ENCODE data around the gene C1orf116. TPM values are rescaled to one million over a fixed set of nuclear protein-coding genes. Genes with fewer than 3 reads are reported as not detected.

The C1orf116 gene
- total and polyA plus RNA-seq, 4 donors: 0.27 to 0.79 (median 0.46) TPM

DNA sequence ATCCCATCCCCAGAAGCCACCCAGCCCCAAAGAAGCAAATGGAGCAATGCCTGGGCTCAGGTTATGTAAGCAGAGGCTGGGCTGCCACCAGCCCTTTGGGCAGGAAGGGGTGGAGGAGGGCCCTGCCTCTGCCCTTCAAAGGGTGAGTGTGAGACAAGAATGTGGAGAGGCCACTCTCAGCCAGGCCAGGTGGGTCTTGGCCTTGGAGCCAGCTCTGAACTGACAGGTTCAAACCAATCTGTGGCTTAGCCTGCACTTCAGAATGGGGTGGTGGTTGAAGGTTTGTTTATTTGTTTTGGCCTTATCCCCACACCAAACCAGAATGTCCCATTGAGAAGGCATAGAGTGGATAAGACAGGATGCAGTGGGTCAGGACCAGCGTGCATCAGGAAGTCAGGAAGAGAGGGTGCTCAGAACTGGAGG, 29.8 kb downstream of the C1orf116 start:
- Histone ChIP-seq H3K9ac (ENCODE audit: low read depth in 1 of 2, low read length in 2 of 2) (no peak overlapping the region), H3K36me3 (ENCODE audit: control insufficient read depth in 4 of 4, insufficient read depth in 3 of 4, low read depth in 1 of 4, low read length in 3 of 4) (no peaks in the 10 kb centered on the region), H3K4me1 (ENCODE audit: control insufficient read depth in 4 of 4, insufficient read depth in 4 of 4, low read length in 3 of 4) (peaks cover 5 to 16% (median 11%) of the 10 kb centered on the region in 4 donors), H3K27me3 (ENCODE audit: control insufficient read depth in 4 of 4, insufficient read depth in 4 of 4, low read length in 3 of 4) (no peaks in the 10 kb centered on the region), H3K4me3 (ENCODE audit: low read depth in 1 of 3, low read length in 3 of 3) (no peak overlapping the region), H3K27ac (ENCODE audit: low read depth in 1 of 2, low read length in 2 of 2) (no peak overlapping the region), H3K9me3 (ENCODE audit: control insufficient read depth in 4 of 4, low read length in 3 of 4) (no peaks in the 10 kb centered on the region)
- 72% methylated on average over 1 of the region's 1 CpG for WGBS
- TF ChIP-seq NR2F2 (IDR thresholded peaks at IDR 0.05) (no peak), HNF4G (IDR thresholded peaks at IDR 0.05) (no peak), EGR1 (IDR thresholded peaks at IDR 0.05; ENCODE audit: low read depth in 2 of 2) (no peak), FOXA1 (IDR thresholded peaks at IDR 0.05) (no peak), RXRA (IDR thresholded peaks at IDR 0.05) (no peak)
- DNase-seq (ENCODE audit: low spot score): no peak

DNA sequence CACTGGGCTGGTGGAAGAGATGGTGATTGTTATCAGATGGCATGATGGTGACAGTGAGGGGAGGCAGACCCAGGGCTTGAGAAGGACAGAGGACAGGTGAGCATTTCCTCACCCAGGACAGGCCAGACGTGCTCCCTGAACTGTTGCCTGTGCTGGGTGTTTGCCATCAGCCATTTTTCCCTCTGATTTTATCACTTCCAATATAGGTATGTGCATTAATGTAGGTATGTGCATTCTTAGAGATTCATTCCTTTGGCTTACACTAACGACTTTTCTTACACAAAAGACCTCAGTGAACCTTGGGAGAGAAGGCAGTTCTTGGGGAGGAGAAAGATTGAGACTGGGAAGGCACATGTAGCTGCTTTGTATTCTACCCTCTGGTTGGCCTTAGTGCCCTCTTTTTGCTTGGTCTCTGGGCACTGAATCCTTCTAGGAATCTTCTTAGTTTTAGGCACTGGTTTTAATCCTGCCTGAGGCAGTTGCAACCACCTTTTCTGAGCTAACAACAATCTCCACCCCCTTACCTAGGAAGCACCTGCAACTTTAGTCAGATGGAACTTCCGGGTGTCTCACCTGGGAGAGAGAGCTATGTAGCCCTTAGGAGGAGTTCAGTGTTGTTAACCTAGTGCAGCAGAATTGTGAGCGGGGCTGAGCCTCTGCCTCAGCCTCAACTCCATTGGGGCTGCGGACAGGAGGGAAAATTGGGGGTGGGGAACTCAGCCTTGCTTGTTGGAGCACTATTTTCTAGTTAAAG, 30.9 kb downstream of the C1orf116 start:
- no peaks in the 10 kb centered on the region for H3K27me3 ChIP-seq (ENCODE audit: control insufficient read depth in 4 of 4, insufficient read depth in 4 of 4, low read length in 3 of 4)
- H3K4me1 ChIP-seq (ENCODE audit: control insufficient read depth in 4 of 4, insufficient read depth in 4 of 4, low read length in 3 of 4): peaks cover 5 to 16% (median 11%) of the 10 kb centered on the region in 4 donors
- no peaks in the 10 kb centered on the region for H3K36me3 ChIP-seq (ENCODE audit: control insufficient read depth in 4 of 4, insufficient read depth in 3 of 4, low read depth in 1 of 4, low read length in 3 of 4)
- H3K9me3 ChIP-seq (ENCODE audit: control insufficient read depth in 4 of 4, low read length in 3 of 4): no peaks in the 10 kb centered on the region
- TF ChIP-seq FOXA1 (IDR thresholded peaks at IDR 0.05) (no peak), NR2F2 (IDR thresholded peaks at IDR 0.05) (no peak), GABPA (IDR thresholded peaks at IDR 0.05 in 1 of 2, conservative IDR thresholded peaks at IDR 0.05 in 1 of 2) (no peak), RAD21 (IDR thresholded peaks at IDR 0.05) (no peak), RXRA (IDR thresholded peaks at IDR 0.05) (no peak), YY1 (IDR thresholded peaks at IDR 0.05) (no peak)
- TF ChIP-seq, protein P1, sequence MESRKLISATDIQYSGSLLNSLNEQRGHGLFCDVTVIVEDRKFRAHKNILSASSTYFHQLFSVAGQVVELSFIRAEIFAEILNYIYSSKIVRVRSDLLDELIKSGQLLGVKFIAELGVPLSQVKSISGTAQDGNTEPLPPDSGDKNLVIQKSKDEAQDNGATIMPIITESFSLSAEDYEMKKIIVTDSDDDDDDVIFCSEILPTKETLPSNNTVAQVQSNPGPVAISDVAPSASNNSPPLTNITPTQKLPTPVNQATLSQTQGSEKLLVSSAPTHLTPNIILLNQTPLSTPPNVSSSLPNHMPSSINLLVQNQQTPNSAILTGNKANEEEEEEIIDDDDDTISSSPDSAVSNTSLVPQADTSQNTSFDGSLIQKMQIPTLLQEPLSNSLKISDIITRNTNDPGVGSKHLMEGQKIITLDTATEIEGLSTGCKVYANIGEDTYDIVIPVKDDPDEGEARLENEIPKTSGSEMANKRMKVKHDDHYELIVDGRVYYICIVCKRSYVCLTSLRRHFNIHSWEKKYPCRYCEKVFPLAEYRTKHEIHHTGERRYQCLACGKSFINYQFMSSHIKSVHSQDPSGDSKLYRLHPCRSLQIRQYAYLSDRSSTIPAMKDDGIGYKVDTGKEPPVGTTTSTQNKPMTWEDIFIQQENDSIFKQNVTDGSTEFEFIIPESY (IDR thresholded peaks at IDR 0.05): no peak
- H3K9ac ChIP-seq (ENCODE audit: low read depth in 1 of 2, low read length in 2 of 2): no peak overlapping the region
- DNase-seq (ENCODE audit: low spot score): no peak
- WGBS: 86% methylated on average over 5 of the region's 5 CpGs
- H3K27ac ChIP-seq (ENCODE audit: low read depth in 1 of 2, low read length in 2 of 2): no peak overlapping the region
- H3K4me3 ChIP-seq (ENCODE audit: low read depth in 1 of 3, low read length in 3 of 3): no peak overlapping the region

DNA sequence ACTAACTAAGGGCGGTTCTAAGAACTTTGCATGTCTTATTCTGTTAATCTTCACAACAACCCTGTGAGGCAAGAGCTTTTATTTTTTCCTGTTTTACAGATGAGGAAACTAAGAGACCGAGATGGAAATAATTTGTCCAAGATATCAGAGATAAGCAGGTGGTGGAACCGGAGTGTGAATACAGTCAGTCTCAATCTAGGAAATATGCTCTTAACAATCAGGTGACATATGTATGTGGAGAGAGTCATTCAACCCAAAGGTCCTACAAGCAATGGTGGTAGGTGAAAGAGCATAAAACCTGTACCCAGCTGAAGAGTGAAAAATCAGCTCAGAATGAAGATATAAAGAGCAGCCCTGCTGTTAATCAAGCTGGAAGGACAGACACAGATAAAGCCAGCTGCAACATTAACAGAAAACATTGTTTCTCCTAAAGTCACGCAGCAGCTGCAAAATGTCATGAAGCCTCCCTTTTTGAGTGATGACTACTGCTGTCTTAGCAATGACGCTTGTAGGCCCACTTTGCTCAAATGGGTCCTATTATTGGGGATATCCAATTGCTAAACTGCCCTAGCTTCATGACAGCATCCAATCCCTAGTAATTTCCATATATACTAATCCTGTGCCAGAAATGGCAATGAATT, 31.8 kb downstream of the C1orf116 start:
- no peak overlapping the region for H3K27ac ChIP-seq (ENCODE audit: low read depth in 1 of 2, low read length in 2 of 2)

DNA sequence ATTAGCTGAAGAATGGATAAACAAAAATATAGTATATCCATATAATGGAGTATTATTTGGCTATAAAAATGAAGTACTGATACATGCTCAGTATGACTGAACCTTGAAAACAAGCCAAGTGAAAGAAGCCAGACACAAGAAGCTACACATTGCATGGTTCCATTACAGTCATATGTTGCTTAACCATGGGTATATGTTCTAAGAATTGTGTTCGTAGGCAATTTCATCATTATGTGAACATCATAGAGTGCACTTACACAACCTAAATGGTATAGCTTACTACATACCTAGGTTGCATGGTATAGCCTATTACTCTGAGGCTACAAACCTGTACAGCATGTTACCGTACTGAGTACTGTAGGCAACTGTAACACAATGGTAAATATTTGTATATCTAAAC, 33.7 kb downstream of the C1orf116 start:
- Histone ChIP-seq H3K9ac (ENCODE audit: low read depth in 1 of 2, low read length in 2 of 2) (no peak overlapping the region), H3K27me3 (ENCODE audit: control insufficient read depth in 4 of 4, insufficient read depth in 4 of 4, low read length in 3 of 4) (no peaks in the 10 kb centered on the region), H3K9me3 (ENCODE audit: control insufficient read depth in 4 of 4, low read length in 3 of 4) (no peaks in the 10 kb centered on the region), H3K27ac (ENCODE audit: low read depth in 1 of 2, low read length in 2 of 2) (no peak overlapping the region), H3K4me3 (ENCODE audit: low read depth in 1 of 3, low read length in 3 of 3) (no peak overlapping the region), H3K4me1 (ENCODE audit: control insufficient read depth in 4 of 4, insufficient read depth in 4 of 4, low read length in 3 of 4) (no peaks in the 10 kb centered on the region), H3K36me3 (ENCODE audit: control insufficient read depth in 4 of 4, insufficient read depth in 3 of 4, low read depth in 1 of 4, low read length in 3 of 4) (no peaks in the 10 kb centered on the region)
- TF ChIP-seq TAF1 (conservative IDR thresholded peaks at IDR 0.05): no peak
- TF ChIP-seq RAD21 (IDR thresholded peaks at IDR 0.05): no peak
- TF ChIP-seq EGR1 (IDR thresholded peaks at IDR 0.05; ENCODE audit: low read depth in 2 of 2): no peak
- TF ChIP-seq, protein P2, sequence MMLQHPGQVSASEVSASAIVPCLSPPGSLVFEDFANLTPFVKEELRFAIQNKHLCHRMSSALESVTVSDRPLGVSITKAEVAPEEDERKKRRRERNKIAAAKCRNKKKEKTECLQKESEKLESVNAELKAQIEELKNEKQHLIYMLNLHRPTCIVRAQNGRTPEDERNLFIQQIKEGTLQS (IDR thresholded peaks at IDR 0.05): no peak
- TF ChIP-seq, protein P3, sequence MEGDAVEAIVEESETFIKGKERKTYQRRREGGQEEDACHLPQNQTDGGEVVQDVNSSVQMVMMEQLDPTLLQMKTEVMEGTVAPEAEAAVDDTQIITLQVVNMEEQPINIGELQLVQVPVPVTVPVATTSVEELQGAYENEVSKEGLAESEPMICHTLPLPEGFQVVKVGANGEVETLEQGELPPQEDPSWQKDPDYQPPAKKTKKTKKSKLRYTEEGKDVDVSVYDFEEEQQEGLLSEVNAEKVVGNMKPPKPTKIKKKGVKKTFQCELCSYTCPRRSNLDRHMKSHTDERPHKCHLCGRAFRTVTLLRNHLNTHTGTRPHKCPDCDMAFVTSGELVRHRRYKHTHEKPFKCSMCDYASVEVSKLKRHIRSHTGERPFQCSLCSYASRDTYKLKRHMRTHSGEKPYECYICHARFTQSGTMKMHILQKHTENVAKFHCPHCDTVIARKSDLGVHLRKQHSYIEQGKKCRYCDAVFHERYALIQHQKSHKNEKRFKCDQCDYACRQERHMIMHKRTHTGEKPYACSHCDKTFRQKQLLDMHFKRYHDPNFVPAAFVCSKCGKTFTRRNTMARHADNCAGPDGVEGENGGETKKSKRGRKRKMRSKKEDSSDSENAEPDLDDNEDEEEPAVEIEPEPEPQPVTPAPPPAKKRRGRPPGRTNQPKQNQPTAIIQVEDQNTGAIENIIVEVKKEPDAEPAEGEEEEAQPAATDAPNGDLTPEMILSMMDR (IDR thresholded peaks at IDR 0.05; ENCODE audit: low read depth, low read length, missing input control): no peak
- TF ChIP-seq, protein P1 (IDR thresholded peaks at IDR 0.05): no peak
- TF ChIP-seq GABPA (IDR thresholded peaks at IDR 0.05 in 1 of 2, conservative IDR thresholded peaks at IDR 0.05 in 1 of 2): no peak
- TF ChIP-seq YY1 (IDR thresholded peaks at IDR 0.05): no peak
- TF ChIP-seq NR2F2 (IDR thresholded peaks at IDR 0.05): no peak
- TF ChIP-seq, protein P4, sequence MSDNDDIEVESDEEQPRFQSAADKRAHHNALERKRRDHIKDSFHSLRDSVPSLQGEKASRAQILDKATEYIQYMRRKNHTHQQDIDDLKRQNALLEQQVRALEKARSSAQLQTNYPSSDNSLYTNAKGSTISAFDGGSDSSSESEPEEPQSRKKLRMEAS (IDR thresholded peaks at IDR 0.05): no peak
- TF ChIP-seq RXRA (IDR thresholded peaks at IDR 0.05): no peak
- no peak for TF ChIP-seq JUND (IDR thresholded peaks at IDR 0.05)
- DNase-seq (ENCODE audit: low spot score): no peak
- 90% methylated on average over 2 of the region's 2 CpGs for WGBS

More for the DNA sequence above, 31.8 kb downstream of the C1orf116 start:
- Histone ChIP-seq H3K4me3 (ENCODE audit: low read depth in 1 of 3, low read length in 3 of 3) (no peak overlapping the region), H3K36me3 (ENCODE audit: control insufficient read depth in 4 of 4, insufficient read depth in 3 of 4, low read depth in 1 of 4, low read length in 3 of 4) (no peaks in the 10 kb centered on the region), H3K9me3 (ENCODE audit: control insufficient read depth in 4 of 4, low read length in 3 of 4) (no peaks in the 10 kb centered on the region), H3K9ac (ENCODE audit: low read depth in 1 of 2, low read length in 2 of 2) (no peak overlapping the region), H3K27me3 (ENCODE audit: control insufficient read depth in 4 of 4, insufficient read depth in 4 of 4, low read length in 3 of 4) (no peaks in the 10 kb centered on the region), H3K4me1 (ENCODE audit: control insufficient read depth in 4 of 4, insufficient read depth in 4 of 4, low read length in 3 of 4) (peaks cover 2 to 12% (median 9%) of the 10 kb centered on the region in 4 donors)
- TF ChIP-seq RXRA (IDR thresholded peaks at IDR 0.05): no peak
- DNase-seq (ENCODE audit: low spot score): no peak
- 84% methylated on average over 5 of the region's 5 CpGs for WGBS
